Hepatocyte (in vitro differentiated cells): ENCODE results near the gene GDA. TPM values are rescaled to one million over a fixed set of nuclear protein-coding genes. Genes with fewer than 3 reads are reported as not detected.
"Not testable (repeated sequence)": the region's sequence is repeated elsewhere in the genome, so short reads cannot be mapped to it uniquely, and the experiment has no call there.

Experiments
- DNase-seq: peaks from one replicate; pipeline ENCODE4 v3.0.0-alpha.2; 2016; ENCODE audit warnings: low spot score
- H2AFZ ChIP-seq: fragments of 200-600 bp; sonication (generic); 2 replicates; pipeline ENCODE4 v1.6.0; 2016; ENCODE audit warnings: antibody characterized with exemption, mild to moderate bottlenecking
- H3K27ac ChIP-seq: fragments of 200-600 bp; sonication (generic); 2 replicates; pipeline ENCODE4 v1.5.1; 2016; ENCODE audit warnings: mild to moderate bottlenecking
- H3K27me3 ChIP-seq: fragments of 200-600 bp; sonication (generic); 2 replicates; pipeline ENCODE4 v1.6.1; 2016
- H3K36me3 ChIP-seq: fragments of 200-600 bp; sonication (generic); replicated peaks from 2 replicates; pipeline ENCODE4 v1.5.1; 2016; ENCODE audit warnings: low read depth; ENCODE audit not compliant: insufficient read depth
- H3K4me1 ChIP-seq: fragments of 200-600 bp; sonication (generic); 2 replicates; pipeline ENCODE4 v1.5.1; 2016; ENCODE audit warnings: mild to moderate bottlenecking, moderate library complexity; ENCODE audit not compliant: insufficient read depth
- H3K4me2 ChIP-seq: fragments of 200-600 bp; sonication (generic); 2 replicates; pipeline ENCODE4 v1.6.0; 2016
- H3K4me3 ChIP-seq: fragments of 200-600 bp; sonication (generic); 2 replicates; pipeline ENCODE4 v1.5.1; 2016; ENCODE audit warnings: mild to moderate bottlenecking
- H3K79me2 ChIP-seq: fragments of 200-600 bp; sonication (generic); 2 replicates; pipeline ENCODE4 v1.6.0; 2017; ENCODE audit warnings: mild to moderate bottlenecking
- H3K9me2 ChIP-seq: fragments of 200-600 bp; sonication (generic); replicated peaks from 2 replicates; pipeline ENCODE4 v1.6.0; 2017; ENCODE audit warnings: mild to moderate bottlenecking; ENCODE audit not compliant: insufficient read depth
- H3K9me3 ChIP-seq: fragments of 200-600 bp; sonication (generic); 2 replicates; pipeline ENCODE4 v1.5.1; 2016; ENCODE audit warnings: low read depth, mild to moderate bottlenecking
- H4K20me1 ChIP-seq: fragments of 200-600 bp; sonication (generic); 2 replicates; pipeline ENCODE4 v1.6.0; 2016; ENCODE audit warnings: mild to moderate bottlenecking; ENCODE audit not compliant: insufficient read depth, poor library complexity, severe bottlenecking
- CTCF ChIP-seq: fragments of 200-600 bp; sonication (generic); IDR thresholded peaks from 2 replicates; pipeline ENCODE4 v1.5.1; 2016; ENCODE audit warnings: antibody characterized with exemption, mild to moderate bottlenecking; ENCODE audit not compliant: poor library complexity
- EZH2 ChIP-seq: fragments of 200-600 bp; sonication (generic); IDR thresholded peaks from 2 replicates; pipeline ENCODE4 v1.6.1; 2016; ENCODE audit warnings: antibody characterized with exemption, mild to moderate bottlenecking, borderline replicate concordance
- EZH2phosphoT487 ChIP-seq: fragments of 200-600 bp; sonication (generic); IDR thresholded peaks from one replicate; pipeline ENCODE4 v1.6.1; 2018; ENCODE audit warnings: antibody characterized with exemption, mild to moderate bottlenecking, low read depth, moderate library complexity; ENCODE audit not compliant: unreplicated experiment, severe bottlenecking
- WGBS: methylation state at CpG from one replicate; pipeline ENCODE4 v1.1.6; 2016; ENCODE audit warnings: low lambda C conversion rate; ENCODE audit errors: missing lambda C conversion rate; 5-methylcytosine and 5-hydroxymethylcytosine counted together
- polyA plus RNA-seq: library from polyadenylated mRNA; unstranded; fragments of >200 nt; fragmentation: Nextera tagmentation; extraction: Ambion mirVana; gene quantifications from 2 replicates; pipeline ENCODE4 v1.2.1, GENCODE V29; 2016
- total RNA-seq: library from RNA; depleted of rRNA; stranded (reverse); fragments of >200 nt; gene quantifications from 2 replicates; pipeline ENCODE4 v1.2.3, GENCODE V29; 2014

Gene GDA
- total and polyA plus RNA-seq, 2 experiments from 2014 or later, result 14.4 to 23.6 TPM

GRCh38 chr9:72268961-72269360 lies 119.7 kb downstream of the GDA start:
- Histone ChIP-seq H2AFZ (no peak overlapping the region), H3K4me2 (no peak overlapping the region), H3K9me2 (no peaks in the 10 kb centered on the region), H3K79me2 (no peaks in the 10 kb centered on the region), H3K9me3 (no peaks in the 10 kb centered on the region), H3K27me3 (no peaks in the 10 kb centered on the region), H3K27ac (no peak overlapping the region), H4K20me1 (no peaks in the 10 kb centered on the region), H3K4me3 (no peak overlapping the region), H3K4me1 (no peaks in the 10 kb centered on the region), H3K36me3 (no peaks in the 10 kb centered on the region)
- no peak for DNase-seq
- TF ChIP-seq EZH2phosphoT487, result no peak
- TF ChIP-seq CTCF, result no peak
- TF ChIP-seq EZH2, result no peak
- 69% methylated on average over 3 of the region's 3 CpGs for WGBS

- not testable (repeated sequence) for H3K4me2 ChIP-seq, H4K20me1 ChIP-seq, H3K9me2 ChIP-seq, H3K27ac ChIP-seq, DNase-seq, H3K27me3 ChIP-seq, H2AFZ ChIP-seq, H3K4me3 ChIP-seq, H3K9me3 ChIP-seq, H3K79me2 ChIP-seq, H3K36me3 ChIP-seq, H3K4me1 ChIP-seq
- WGBS, result 100% methylated on average over 3 of the region's 3 CpGs
Measured at GRCh38 chr9:72270359-72270758, 121.1 kb downstream of the GDA start.

GRCh38 chr9:72271613-72272478 lies 122.6 kb downstream of the GDA start:
- Histone ChIP-seq H3K27me3 (no peaks in the 10 kb centered on the region), H3K4me1 (no peaks in the 10 kb centered on the region), H4K20me1 (no peaks in the 10 kb centered on the region), H3K9me3 (no peaks in the 10 kb centered on the region), H3K79me2 (no peaks in the 10 kb centered on the region), H3K4me3 (no peak overlapping the region), H3K27ac (no peak overlapping the region), H3K9me2 (no peaks in the 10 kb centered on the region), H3K36me3 (no peaks in the 10 kb centered on the region), H3K4me2 (no peak overlapping the region), H2AFZ (no peak overlapping the region)
- DNase-seq, result peak; percentile 78
- no peak for TF ChIP-seq EZH2
- TF ChIP-seq EZH2phosphoT487, result no peak
- TF ChIP-seq CTCF, result peak; percentile 85
- 49% methylated on average over 9 of the region's 9 CpGs for WGBS

- H3K9me2 ChIP-seq, result no peaks in the 10 kb centered on the region
- DNase-seq, result no peak
- no peak for TF ChIP-seq EZH2phosphoT487
- no peak for TF ChIP-seq CTCF
- TF ChIP-seq EZH2, result no peak
- H3K27ac ChIP-seq, result no peak overlapping the region
- no peaks in the 10 kb centered on the region for H4K20me1 ChIP-seq
- no peaks in the 10 kb centered on the region for H3K36me3 ChIP-seq
- H2AFZ ChIP-seq, result no peak overlapping the region
- no peaks in the 10 kb centered on the region for H3K9me3 ChIP-seq
- H3K79me2 ChIP-seq, result no peaks in the 10 kb centered on the region
- no peaks in the 10 kb centered on the region for H3K4me1 ChIP-seq
- 90% methylated on average over 4 of the region's 4 CpGs for WGBS
- no peaks in the 10 kb centered on the region for H3K27me3 ChIP-seq
- H3K4me3 ChIP-seq, result no peak overlapping the region
- no peak overlapping the region for H3K4me2 ChIP-seq
Measured at GRCh38 chr9:72274441-72274840, 125.2 kb downstream of the GDA start.
